Limb (tissue), 2 donors: ENCODE measurements around the gene VTN.

Experiments
- DNase-seq, 2 donors: peaks; one replicate each; pipeline ENCODE4 v3.0.0-alpha.2; 2016; ENCODE audit errors: extremely low spot score in 2 of 2

The VTN gene

GRCh38 chr17:28395968-28396367, 25.9 kb upstream of the VTN start:
- no peak for DNase-seq

- no peak for DNase-seq
These were observed 25.3 kb upstream of the VTN start for GRCh38 chr17:28395426-28395825.

- no peak for DNase-seq
These were observed 24.4 kb upstream of the VTN start for GRCh38 chr17:28394337-28395116.

GRCh38 chr17:28392491-28392890, 22.4 kb upstream of the VTN start:
- no peak for DNase-seq

GRCh38 chr17:28391401-28391800, 21.3 kb upstream of the VTN start:
- DNase-seq = no peak

GRCh38 chr17:28390984-28391383, 20.9 kb upstream of the VTN start:
- DNase-seq = no peak

GRCh38 chr17:28390563-28390962, 20.5 kb upstream of the VTN start:
- DNase-seq = no peak

GRCh38 chr17:28390141-28390540, 20.0 kb upstream of the VTN start:
- no peak for DNase-seq

- no peak for DNase-seq
These were observed 18.0 kb upstream of the VTN start for GRCh38 chr17:28388106-28388505.

- no peak for DNase-seq
These were observed 16.3 kb upstream of the VTN start for GRCh38 chr17:28386391-28386790.

GRCh38 chr17:28385406-28385805, 15.3 kb upstream of the VTN start:
- DNase-seq = no peak

- no peak for DNase-seq
These were observed 14.9 kb upstream of the VTN start for GRCh38 chr17:28385037-28385400.

GRCh38 chr17:28384281-28385036, 14.4 kb upstream of the VTN start:
- no peak for DNase-seq

- DNase-seq = peak in 1 of 2 donors; percentile 47
These were observed 11.2 kb upstream of the VTN start for GRCh38 chr17:28381141-28381825.

GRCh38 chr17:28379814-28380801, 10.0 kb upstream of the VTN start:
- DNase-seq = no peak

GRCh38 chr17:28372945-28373274, 2.8 kb upstream of the VTN start:
- no peak for DNase-seq

- DNase-seq = no peak
These were observed 2.3 kb upstream of the VTN start for GRCh38 chr17:28372203-28372944.

- DNase-seq = peak; percentile 74 to 91
These were observed 1.4 kb upstream of the VTN start, which contains the start of gene SARM1 for GRCh38 chr17:28371245-28372202. Gene SARM1 (plus strand): TSS chr17:28371694. CDS start chr17:28372033, 339 bp downstream.

GRCh38 chr17:28370744-28371103, 617 bp upstream of the VTN start:
- no peak for DNase-seq

- DNase-seq = no peak
These were observed 448 bp downstream of the VTN start for GRCh38 chr17:28369684-28370034.
